IMR-90 (cell line): Measurements from ENCODE around the gene CMTM5.

Experiments used
- BHLHE40 ChIP-seq: fragments of 150-350 bp; IDR thresholded peaks from 2 replicates; pipeline ENCODE4 v1.6.1; 2016; ENCODE audit warnings: mild to moderate bottlenecking, low read depth, low read length
- CEBPB ChIP-seq: IDR thresholded peaks from 2 replicates; pipeline ENCODE4 v1.6.1; 2012; ENCODE audit warnings: low read depth, low read length, improper control_type of control experiment
- CHD1 ChIP-seq: IDR thresholded peaks from 2 replicates; pipeline ENCODE4 v1.6.1; 2012; ENCODE audit warnings: low read depth, low read length, improper control_type of control experiment
- CTCF ChIP-seq: conservative IDR thresholded peaks from 2 replicates; pipeline ENCODE4 v1.5.1; 2012; ENCODE audit warnings: mild to moderate bottlenecking, low read depth, low read length, improper control_type of control experiment
- MAFK ChIP-seq: IDR thresholded peaks from 2 replicates; pipeline ENCODE4 v1.6.1; 2012; ENCODE audit warnings: low read depth, low read length, improper control_type of control experiment
- MAZ ChIP-seq: IDR thresholded peaks from 2 replicates; pipeline ENCODE4 v1.6.1; 2012; ENCODE audit warnings: low read depth, mild to moderate bottlenecking, low read length, improper control_type of control experiment, moderate library complexity, borderline replicate concordance
- MXI1 ChIP-seq: IDR thresholded peaks from 2 replicates; pipeline ENCODE4 v1.6.1; 2012; ENCODE audit warnings: low read depth, mild to moderate bottlenecking, low read length, moderate library complexity, borderline replicate concordance
- NFE2L2 ChIP-seq: fragments of 150-350 bp; IDR thresholded peaks from 2 replicates; pipeline ENCODE4 v1.6.1; 2016; ENCODE audit warnings: low read depth, mild to moderate bottlenecking, low read length
- POLR2A ChIP-seq: IDR thresholded peaks from 2 replicates; pipeline ENCODE4 v1.6.1; 2012; ENCODE audit warnings: mild to moderate bottlenecking, low read depth, low read length
- RAD21 ChIP-seq: IDR thresholded peaks from 2 replicates; pipeline ENCODE4 v1.6.1; 2012; ENCODE audit warnings: low read length, improper control_type of control experiment
- RCOR1 ChIP-seq: IDR thresholded peaks from 2 replicates; pipeline ENCODE4 v1.6.1; 2012; ENCODE audit warnings: mild to moderate bottlenecking, low read length, improper control_type of control experiment; ENCODE audit not compliant: insufficient replicate concordance
- RFX5 ChIP-seq: IDR thresholded peaks from 2 replicates; pipeline ENCODE4 v1.8.0; 2012; ENCODE audit warnings: low read depth, mild to moderate bottlenecking, low read length, moderate library complexity
- SMC3 ChIP-seq: fragments of 150-350 bp; IDR thresholded peaks from 2 replicates; pipeline ENCODE4 v1.6.1; 2016; ENCODE audit warnings: low read depth, mild to moderate bottlenecking, antibody characterized with exemption, low read length, moderate library complexity
- USF2 ChIP-seq: fragments of 150-350 bp; IDR thresholded peaks from 2 replicates; pipeline ENCODE4 v1.6.1; 2017; ENCODE audit warnings: mild to moderate bottlenecking, antibody characterized with exemption, low read length, low read depth

GRCh38 chr14:23418021-23418420 is 41.2 kb downstream of the CMTM5 start:
- TF ChIP-seq CTCF: no peak
- no peak for TF ChIP-seq NFE2L2
- no peak for TF ChIP-seq POLR2A
- TF ChIP-seq MXI1: no peak
- no peak for TF ChIP-seq USF2
- TF ChIP-seq RCOR1: no peak
- TF ChIP-seq RFX5: no peak
- no peak for TF ChIP-seq CEBPB
- TF ChIP-seq SMC3: no peak
- no peak for TF ChIP-seq BHLHE40
- TF ChIP-seq CHD1: no peak
- TF ChIP-seq MAFK: no peak
- TF ChIP-seq RAD21: no peak
- no peak for TF ChIP-seq MAZ
